GM21737 (cell line): ENCODE measurements around the gene MACROD1.
A peak's percentile ranks its signal among the peaks of the same experiment; 100 is the strongest.
"Not testable (repeated sequence)": the region's sequence is repeated elsewhere in the genome, so short reads cannot be mapped to it uniquely, and the experiment has no call there.

Source experiments
- ATAC-seq: cut with Tn5 transposase; IDR thresholded peaks from one replicate; pipeline ENCODE4 v1.9.1; 2021; ENCODE audit warnings: mild to moderate bottlenecking, moderate library complexity; ENCODE audit not compliant: unreplicated experiment

Gene MACROD1

DNA sequence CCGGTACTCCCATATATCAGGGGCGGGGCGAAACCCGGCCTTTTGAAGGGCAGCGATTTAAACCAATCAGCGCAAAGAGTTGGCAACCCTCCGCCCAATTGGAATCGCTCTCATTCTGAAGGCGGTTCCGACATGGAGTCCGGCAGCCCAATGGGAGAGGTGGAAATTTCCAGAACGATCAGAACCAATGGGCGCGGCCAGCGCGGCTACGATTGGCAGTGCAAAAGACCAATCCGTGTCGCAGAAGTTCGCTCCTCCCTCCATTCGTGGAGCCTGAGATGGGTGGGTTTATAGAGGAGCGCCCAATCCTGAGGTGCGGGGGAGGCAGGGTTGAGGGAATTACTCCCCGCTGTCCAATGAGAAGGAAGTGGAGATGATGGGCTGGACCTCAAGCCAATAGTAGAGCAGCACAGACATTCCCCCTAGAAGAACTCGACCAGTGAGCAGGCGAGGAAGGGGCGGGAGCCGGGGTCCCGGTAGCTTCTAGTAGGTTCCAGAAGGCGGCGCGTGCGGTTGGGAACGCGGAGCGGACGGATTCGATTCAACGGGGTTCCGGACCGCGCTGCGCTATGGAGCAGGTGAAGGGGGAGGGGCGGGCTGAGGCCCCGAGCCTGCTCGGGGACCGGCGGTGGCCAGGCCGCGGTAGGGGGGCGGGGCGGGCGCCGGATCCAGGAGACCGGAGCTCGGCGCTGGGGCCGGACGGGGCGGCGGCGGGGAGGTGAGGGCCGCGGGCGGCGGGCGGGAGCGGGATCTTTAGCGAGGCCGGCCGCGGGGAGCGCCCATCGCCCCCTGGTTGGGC is 20.0 kb upstream of the MACROD1 start, which contains the start of gene STIP1:
Gene STIP1, plus strand, starts transcription at position 479 of the 799 bp plus-strand sequence. Its CDS starts 91 bp downstream, at position 570.
- ATAC-seq = peak; percentile 86

DNA sequence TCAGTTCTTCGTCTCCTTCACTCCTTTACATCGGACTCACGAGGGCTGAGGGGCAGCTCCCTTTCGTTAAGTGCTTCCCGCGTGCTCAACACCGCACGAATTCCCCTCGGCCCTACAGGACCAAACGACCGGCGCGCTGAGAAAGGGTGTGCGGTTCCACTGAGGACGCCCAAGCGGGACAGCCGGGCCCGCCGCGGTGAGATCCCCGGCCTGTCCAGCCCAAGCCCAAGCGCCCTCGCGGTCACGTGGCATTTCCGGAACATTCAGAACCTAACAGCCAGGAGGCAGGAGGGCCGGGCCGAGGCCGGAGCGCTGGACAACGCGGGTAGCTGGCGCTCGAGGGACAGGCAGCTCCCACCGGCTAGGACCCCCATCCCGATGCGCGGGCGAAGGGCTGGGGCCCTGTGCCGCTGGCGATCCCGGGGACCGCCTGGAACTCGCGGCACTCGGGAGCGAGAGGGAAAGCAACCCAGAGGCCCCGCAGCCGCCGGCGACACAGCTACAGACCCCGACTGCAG is 19.3 kb upstream of the MACROD1 start:
- peak; percentile 19 for ATAC-seq

DNA sequence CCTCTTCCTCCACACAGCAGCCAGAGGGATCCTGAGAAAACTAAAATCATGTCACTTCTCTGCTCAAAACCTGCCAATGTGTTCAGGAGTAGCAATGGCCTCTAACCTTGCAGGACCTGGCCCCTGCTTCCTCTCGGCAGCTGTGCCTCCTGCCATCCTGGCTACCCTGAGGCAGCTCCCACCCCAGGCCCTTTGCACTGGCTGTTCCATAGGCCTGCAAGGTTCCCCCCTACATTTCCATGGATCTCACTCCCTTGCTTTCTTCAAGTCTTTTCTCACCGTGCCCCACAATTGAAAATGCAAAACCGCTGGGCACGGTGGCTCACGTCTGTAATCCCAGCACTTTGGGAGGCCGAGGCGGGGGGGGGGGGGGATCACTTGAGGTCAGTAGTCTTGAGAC is 18.0 kb upstream of the MACROD1 start:
- no peak for ATAC-seq

DNA sequence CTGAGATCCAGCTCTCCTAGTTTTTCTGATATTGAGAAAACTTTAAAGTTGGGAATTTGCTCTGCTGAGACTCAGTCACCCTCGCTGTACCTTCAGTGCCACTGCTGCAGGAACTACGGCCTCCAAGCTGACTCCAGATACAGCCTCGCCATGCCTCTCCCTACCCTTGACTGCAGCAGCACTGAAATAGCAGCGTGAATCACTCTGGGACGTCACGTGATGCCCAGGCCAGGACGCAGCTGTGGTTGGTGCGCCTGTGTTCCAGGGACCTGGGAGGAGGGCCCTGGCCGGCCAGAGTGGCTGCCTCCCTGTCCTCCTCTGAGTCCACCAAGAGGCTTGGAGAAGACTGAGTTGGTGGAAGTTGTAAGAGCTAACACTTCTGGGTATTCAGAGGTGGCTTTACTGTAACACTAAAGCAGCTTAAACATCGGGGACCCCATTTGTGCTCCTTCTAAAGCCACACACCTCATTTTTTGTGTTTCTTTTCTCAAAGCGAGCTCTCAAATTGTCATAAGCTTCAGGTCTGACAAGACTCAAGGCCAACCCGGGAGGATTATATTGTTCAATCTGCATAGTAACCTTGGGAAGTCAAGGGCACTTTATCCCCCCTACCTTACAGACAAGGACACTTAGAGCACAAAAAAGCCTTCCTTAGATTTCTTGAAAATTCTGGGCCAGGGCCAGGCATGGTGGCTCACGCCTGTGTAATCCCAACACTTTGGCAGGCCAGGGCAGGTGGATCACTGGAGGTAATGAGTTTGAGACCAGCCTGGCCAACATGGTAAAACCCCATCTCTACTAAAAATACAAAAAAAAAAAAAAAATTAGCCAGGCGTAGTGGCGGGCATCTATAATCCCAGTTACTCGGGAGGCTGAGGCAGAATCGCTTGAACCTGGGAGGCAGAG is 15.8 kb upstream of the MACROD1 start:
- ATAC-seq = no peak

DNA sequence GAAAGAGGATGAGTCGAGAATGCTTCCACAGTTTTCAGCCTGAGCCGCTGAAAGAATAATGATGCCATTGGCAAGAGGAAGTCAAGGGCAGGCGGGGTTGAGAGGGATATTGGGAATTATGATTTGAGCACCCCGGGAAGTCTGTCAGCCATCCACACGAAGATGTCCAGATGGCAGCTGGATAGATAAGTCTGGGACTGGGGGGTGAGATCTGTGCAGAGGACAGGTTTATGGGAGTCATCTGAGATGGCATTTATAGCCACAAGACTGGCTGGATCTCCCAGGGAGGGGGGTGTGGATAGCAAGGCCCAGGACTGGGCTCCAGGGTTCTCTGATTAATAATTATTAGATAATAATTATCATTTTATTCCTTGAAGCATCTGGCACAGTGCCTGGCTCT is 15.0 kb upstream of the MACROD1 start:
- ATAC-seq = no peak

DNA sequence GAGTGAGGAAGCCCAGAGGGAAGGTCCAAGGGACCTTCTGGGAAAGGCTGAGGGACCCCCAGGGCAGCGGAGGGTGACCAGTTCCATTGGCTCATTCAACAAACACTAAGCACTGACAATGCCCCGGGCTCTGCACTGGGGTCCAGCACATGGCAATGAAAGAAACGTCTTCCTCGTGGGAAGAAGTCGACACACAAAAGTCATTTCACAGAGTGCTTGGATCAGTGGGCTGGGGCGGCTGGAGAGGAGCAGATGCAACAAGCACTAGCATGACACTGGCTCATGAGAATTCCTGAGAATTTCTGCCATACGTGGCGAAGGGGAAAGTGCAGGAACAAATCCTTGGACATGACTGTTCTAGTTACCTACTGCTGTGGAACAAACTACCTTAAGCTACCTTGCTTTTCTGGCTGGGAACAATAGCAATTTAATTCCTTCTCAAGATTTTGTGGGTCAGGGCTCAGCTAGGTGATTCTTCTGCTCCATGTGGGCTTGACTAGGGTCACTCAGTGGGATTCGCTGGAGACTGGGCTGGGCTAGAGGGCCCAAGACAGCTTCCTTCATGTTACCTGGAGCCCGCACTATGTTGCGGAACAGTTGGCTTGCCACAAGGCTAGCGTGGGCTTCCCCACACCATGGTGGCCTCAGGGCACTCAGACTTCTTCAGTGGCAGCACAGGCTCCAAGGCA is 13.2 kb upstream of the MACROD1 start:
- ATAC-seq = no peak

DNA sequence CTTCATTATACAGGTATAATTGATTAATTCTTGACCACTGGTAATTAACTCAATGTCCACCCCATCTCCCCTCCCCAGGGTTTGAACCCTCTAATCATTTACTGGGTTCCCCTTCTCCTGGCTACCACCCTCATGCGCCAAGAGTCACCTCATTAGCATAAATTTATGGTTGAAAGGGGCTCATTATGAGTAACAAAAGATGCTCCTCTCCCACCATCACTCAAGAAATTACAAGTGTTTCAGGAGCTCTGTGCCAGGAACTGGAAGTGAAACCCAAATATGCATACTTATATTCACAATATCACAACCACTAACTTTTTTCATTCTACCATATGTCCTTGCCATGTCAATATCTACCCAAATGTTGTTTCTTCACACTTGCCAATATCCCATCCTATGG is 12.3 kb upstream of the MACROD1 start:
- no peak for ATAC-seq

DNA sequence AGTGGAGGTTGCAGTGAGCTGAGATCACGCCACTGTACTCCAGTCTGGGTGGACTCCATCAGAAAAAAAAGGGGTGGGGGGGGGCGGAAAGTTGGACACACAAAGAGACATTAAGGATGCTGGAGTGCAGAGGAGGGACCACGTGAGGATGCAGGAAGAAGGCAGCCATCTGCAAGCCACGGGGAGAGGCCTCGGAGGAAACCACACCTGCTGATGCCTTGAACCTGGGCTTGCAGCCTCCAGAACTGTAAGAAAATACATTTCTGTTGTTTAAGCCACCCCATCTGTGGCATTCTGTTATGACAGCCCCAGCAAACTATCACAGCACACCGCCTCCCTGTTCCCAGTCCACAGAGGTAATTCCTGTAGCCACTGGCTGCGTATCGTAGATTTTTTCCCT is 10.8 kb upstream of the MACROD1 start:
- ATAC-seq = no peak

DNA sequence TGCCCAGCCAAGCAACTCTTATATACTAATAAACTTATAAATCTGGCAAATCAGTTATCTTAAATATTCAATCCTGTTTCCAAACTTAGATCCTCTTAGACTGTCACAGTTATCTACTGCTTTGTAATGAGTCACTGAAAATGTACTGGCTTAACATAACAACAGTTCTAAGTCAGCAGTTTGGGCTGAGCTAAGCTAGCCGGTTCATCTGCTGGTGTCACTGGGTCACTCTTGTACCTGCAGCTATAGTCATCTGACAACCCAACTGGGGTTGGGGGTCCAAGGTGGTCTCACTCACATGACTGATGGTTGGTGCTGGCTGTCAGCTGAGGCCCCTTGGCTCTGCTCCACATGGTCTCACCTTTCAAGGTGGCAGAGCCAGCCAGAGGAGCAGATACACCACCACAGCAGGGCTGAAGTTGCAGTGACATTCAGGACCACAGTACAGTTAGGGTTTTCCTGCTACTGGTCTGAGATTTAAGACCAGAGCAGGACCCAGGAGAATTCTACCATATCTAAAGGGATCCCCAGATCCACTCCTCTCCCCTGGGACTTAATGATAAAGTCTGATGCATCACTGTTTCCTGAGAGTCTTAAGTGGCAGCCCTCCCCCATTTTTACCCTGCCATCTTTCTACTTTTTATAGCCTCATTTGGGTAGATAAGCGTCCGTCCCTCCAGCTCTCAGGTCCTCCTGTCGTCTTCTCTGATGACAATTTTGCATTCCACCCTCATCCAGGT is 7.9 kb upstream of the MACROD1 start:
- no peak for ATAC-seq

DNA sequence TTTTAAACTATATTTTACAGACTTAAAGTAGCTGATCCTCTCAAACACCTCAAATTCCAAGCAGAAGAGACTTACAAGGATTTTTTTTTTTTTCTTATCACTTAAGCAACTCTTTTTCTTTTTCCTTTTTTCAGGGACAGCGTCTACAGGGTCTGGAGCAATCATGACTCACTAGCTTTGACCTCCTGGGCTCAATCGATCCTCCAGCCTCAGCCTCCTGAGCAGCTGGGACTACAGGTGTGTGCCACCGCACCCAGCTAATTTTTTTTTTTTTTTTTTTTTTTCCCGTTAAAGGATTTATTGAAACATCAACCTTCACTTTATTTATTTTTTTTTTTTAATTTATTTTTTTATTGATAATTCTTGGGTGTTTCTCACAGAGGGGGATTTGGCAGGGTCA is 4.5 kb upstream of the MACROD1 start:
- no peak for ATAC-seq

DNA sequence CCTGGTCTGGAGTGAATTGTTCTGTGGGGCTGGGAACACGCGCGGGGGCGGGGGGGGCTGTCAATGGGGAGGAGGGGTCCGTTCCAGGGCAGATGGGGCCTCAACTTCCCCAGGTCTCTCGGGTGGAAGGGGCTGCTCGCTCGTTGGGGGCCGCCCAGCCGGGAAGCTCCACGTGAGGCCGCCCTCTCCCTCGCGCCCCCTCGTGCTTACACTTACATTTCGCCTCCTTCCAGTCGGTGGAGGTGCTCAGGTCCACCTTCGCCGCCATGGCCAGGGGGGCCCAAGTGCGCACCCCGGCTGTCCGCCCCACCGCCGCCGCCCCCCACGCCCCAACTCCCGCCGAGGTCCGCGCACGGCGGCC is 452 bp downstream of the MACROD1 start:
- no peak for ATAC-seq

DNA sequence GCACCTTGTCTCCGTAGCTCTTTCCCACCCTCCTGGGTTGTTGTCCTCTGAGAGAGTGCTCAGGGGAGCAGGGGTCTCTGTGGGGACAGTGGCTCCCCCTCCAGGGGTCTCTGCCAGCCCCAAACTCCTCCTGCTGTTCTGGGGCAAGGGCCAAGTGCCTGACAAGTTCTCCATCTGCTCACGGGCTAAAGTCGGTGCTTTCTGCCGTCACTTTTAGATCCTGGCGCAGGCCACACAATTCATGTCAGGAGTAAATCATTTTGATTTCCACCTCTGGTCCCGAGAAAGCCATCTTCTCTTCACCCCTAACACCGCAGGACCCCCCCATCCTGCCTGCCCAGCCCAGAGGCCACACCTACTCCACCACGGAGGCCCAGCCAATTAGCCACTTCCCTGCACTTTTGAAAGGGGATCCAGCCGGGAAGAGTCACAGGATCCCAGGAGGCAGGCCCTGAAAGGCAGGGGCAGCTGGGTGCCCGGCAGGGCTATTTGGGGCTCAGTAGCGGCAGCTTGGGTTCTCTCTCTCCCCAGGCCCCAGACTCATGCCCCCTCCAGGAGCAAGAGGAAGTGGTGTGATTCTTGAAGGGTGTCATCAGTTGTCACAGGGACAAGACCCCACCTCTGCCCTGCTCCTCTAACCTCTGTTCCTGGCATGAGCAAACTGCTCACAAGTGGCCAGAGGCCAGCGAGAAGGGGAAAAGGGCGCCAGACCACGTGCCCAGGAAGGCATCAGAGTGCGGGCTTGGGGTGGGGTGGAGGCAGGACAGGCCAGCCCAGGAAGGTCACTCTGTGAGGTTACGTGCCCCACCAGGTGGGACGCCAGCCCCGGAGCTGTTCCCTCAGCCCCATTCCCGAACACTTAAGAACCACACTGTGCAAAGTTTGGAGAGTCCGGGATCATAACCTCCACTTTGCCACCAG is 1.3 kb downstream of the MACROD1 start:
- ATAC-seq = no peak

DNA sequence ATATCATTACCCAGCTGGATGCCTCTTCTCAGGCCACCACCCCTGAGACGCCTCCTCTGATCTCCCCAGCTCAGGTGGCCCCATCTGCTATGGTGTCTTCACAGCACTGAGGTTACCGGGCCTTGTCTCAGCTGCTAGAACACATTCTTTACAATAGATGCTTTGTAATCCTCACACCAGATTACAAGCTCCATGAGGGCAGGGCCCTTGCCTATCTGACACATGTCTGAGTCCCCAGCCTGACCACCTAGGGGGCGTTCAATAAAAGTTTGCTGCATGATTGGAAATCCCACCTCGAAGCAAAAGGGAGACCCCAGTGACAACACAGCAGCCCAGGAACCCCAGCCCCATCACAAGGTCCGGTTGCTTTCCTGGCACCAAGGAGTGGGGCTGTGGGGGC is 2.0 kb downstream of the MACROD1 start:
- no peak for ATAC-seq

DNA sequence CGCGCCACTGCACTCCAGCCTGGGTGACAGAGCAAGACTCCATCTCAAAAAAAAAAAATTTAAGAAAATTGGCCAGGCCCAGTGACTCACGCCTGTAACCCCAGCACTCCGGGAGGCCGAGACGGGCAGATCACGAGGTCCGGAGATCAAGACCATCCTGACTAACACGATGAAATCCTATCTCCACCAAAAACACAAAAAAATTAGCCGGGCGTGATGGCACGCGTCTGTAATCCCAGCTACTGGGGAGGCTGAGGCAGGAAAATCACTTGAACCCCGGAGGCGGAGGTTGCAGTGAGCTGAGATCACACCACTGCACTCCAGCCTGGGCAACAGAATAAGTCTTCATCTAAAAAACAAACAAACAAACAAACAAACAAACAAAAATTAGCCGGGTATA is 3.1 kb downstream of the MACROD1 start:
- not testable (repeated sequence) for ATAC-seq

DNA sequence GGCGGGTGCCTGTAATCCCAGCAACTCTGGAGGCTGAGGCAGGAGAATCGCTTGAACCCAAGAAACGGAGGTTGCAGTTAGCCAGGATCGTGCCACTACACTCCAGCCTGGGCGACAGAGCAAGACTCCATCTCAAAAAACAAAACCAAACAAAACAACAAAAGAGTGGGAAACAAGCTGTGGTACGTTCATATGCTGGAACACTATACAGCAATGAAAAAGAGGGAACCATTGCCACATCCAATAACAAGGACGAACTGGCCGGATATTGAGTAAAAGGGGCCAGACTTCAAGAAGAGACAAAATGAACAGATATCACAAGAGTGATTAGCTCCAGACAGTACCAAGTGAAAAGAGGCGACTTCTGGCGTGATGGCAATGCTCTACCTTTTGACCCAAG is 4.9 kb downstream of the MACROD1 start:
- ATAC-seq = no peak

DNA sequence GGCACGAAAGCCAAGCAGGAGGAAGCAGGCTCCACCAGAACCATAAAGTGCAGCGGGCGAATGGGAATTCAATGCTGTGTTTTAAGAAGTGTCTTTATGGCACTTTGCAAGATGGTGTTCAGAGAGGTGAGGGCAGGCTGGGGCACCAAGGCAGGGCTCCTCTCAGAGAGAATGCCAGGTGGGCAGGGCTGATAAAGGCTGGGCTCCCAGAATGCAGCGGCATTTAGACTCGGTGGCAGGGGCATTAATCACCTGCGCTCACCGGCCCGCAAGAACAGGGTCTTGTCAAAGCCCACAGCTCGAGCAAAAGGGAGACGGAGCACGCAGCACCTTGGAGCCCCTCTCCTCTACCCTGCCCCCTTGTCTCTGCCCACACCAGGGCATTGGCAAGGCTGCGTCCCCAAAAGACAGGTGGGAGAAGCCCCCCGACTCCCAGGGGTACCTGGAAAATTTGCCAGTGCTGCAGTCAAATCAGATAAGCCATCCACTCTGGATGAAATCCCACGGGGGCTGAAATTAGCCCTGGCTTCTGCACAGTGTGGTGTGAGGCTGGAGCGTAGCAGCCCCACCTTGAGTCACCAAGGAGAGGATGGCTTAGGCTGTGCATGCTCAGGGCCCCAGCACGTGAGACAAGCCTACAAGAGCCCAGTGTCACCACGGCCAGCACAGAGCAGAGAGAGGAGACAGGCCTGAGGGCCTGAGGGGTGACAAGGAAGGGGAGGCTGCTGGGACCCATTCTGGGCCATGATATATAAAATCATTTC is 8.1 kb downstream of the MACROD1 start:
- no peak for ATAC-seq

DNA sequence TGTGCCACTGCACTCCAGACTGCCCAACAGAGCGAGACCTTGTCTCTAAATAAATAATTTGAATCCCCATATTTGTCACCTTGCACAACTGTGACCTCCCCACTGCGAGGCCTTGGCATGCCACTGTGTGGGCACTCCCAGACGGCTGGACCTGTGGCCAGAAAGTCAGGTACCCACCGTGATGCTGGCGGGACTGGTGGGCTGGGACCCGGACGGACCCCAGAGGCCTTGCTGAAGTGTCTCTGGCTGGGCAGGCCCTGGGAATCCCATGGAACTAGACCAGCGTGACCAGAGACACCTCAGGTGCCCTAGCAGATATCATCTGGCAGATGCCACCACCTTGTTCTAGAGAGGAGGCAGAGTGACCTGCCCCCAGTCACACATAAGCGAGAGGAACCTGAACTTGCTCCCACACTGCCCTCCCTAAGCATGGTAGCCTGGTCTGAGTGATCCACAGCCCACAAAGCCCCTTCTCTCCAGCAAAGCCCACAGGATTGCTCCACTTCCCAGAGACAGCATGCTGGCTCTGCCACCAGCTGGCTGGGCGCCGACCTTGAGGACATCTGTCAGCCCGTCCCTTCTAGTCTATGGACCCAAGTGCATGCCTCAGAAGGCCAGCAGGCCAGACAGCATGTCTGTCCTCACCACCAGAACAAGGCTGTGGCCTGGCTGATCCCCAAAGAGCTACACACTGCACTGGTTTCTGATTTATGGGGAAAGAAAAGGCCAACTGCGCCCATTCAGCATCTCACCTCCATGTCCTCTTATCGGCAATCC is 9.5 kb downstream of the MACROD1 start:
- ATAC-seq = no peak

DNA sequence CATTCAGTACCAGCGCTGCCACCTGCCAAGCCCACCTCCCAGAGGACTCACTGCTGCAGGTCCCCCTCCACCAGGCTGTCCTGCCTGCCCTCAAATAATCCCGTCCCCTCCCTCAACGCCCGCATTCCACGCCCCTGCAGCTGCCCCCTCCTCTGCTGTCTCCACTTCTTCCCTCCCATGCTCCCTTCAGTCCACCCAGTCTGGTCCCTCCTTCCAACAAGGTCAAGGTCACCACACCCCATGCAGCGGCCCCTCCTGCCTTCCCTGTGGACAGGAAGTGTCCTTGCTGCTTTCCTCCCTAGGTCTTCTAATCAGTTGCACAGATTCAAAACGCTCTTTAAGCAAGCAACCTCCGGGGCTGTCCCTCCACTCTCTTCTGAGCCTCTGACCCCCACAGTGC is 12.1 kb downstream of the MACROD1 start:
- ATAC-seq = no peak
